GM20000 (cell line): ENCODE data around the gene FHIT.

Experiments
- DNase-seq: peaks from one replicate; pipeline ENCODE4 v3.0.0; 2012; ENCODE audit warnings: low spot score
- CTCF ChIP-seq: IDR thresholded peaks from 2 replicates; pipeline ENCODE4 v1.5.1; 2012; ENCODE audit warnings: mild to moderate bottlenecking, control low read depth; ENCODE audit errors: extremely low read depth, missing control alignments

The FHIT gene

GRCh38 chr3:60708191-60708975 lies 542.9 kb downstream of the FHIT start:
- DNase-seq = no peak
- TF ChIP-seq CTCF = no peak

DNA sequence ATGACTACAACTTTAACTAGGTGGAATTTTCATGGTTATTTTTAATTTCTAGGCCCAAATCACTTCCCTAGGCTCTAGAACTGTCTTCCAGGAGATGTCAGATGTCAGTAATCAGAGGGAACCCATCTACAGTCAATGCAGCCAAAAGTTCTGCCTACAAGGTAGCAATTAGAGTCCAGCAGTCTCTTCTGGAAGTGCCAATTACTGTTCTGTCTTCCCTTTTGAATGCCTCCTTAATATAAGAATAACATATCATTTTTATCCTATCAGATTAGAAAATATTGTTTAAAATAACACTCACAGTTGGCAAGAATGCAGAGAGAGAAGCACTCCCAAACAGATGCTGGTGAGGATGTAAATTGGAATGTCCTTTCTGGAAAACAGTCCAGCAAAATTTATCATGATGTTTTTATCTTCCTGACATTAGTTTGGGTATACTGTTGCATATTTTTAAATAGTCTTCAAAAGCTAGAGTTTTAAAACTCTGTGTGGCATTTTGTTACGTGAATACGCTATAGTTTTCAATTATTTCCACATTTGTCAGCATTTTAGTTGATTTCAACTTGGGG lies 543.7 kb downstream of the FHIT start:
- no peak for TF ChIP-seq CTCF
- no peak for DNase-seq

- TF ChIP-seq CTCF = no peak
- no peak for DNase-seq
These were observed 547.1 kb downstream of the FHIT start for GRCh38 chr3:60703956-60704736.

DNA sequence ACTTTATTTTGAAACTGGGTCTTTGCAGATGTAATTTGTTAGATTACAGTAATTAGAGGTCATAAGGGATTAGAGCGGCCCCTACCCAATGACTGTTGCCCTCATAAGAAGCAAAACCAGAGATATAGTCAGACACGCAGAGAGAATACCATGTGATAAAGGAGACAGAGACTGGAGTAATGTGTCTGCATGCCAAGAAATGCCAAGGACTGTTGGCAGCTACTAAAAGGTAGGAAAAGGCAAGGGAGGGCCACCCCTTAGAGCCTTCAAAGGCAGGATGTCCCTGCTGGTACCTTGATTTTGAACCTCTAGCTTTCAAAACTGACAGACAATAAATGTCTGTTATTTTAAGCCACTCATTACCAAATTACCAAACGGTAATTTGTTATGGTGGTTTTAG lies 548.2 kb downstream of the FHIT start:
- no peak for DNase-seq
- TF ChIP-seq CTCF = no peak

- no peak for DNase-seq
- no peak for TF ChIP-seq CTCF
These were observed 553.1 kb downstream of the FHIT start for GRCh38 chr3:60698117-60698516.

DNA sequence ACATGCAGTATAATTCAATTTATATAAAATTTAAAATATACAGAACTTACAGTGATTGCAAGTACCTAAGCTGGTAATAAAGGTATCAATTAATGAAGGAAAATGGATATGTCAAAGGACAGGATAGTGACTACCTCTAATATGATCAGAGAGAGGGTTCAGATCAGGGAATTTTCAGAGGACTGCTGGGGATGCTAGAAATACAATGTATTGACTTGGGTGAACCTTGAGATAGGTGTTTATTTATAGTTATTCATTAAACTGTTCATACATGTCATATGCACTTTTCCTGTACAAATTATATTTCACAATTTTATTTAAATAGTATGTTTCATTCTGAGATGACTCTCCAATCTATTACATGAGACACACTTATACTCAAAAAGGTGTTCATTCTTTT lies 554.1 kb downstream of the FHIT start:
- no peak for DNase-seq
- no peak for TF ChIP-seq CTCF
